Inferior parietal cortex (tissue), 1 donor: ENCODE data around the gene CYP3A5.
"Not testable (repeated sequence)": the region's sequence is repeated elsewhere in the genome, so short reads cannot be mapped to it uniquely, and the experiment has no call there.

Experiments used
- DNase-seq: peaks from one replicate; pipeline ENCODE4 v3.0.0-alpha.2; 2016; ENCODE audit errors: extremely low spot score

Gene CYP3A5

DNA sequence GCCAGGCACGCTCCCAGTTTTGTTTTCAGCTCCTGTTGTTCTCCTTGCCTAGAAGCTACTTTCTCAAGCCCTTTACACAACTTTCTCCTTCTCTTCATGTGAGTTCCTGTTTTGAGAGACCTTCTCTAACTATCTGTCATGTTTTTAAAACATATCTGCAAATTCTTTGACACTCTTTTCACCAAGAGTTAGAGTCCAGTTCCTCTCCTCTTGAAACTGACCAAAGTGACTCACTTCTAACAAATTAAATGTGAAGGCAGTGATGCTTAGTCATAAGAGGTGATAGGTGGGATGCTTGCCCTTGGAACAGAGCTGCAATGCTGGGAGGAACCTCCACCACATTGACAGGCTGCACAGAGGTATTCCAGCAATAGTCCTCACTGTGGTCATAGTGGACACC is 37.8 kb downstream of the CYP3A5 start:
- DNase-seq = no peak

DNA sequence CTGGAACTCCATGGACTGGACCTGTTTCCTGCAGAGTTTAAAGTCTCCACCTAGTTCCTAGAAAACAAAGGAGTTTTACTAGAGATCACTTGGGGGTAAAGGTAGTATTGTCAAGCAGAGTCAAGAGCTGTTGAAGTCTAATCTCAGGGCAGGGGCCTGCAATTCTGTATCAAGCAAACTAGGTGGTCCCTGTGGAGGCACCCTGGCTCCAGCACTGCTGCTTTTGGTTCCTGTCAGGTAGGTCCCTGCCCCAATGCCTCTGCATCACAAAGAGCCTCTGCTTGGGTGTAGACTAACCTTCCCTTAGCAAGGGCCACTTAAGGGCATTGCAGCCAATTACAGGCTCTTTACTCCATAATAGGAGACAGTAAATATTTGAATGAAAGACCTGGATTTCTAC is 40.5 kb downstream of the CYP3A5 start:
- no peak for DNase-seq

DNA sequence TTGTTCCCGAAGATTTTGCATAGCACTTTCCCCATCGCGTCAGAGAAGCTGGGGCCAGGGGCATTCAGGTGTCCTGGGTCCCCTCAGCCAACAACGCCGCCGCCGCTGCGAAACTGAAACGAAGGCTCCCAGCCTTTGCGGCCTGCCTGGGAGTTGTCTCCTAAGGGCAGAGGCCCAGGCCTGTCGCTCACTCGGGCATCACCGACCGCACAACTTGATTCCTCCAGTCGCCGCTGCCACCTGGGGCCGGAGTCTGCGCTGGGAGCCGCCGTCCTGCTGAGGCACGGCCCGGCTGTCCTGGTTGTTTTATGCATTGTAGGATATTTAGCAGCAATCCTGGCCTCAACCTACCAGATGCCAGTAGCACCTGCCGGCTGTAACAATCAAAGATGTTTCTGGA is 41.1 kb downstream of the CYP3A5 start:
- DNase-seq = no peak

DNA sequence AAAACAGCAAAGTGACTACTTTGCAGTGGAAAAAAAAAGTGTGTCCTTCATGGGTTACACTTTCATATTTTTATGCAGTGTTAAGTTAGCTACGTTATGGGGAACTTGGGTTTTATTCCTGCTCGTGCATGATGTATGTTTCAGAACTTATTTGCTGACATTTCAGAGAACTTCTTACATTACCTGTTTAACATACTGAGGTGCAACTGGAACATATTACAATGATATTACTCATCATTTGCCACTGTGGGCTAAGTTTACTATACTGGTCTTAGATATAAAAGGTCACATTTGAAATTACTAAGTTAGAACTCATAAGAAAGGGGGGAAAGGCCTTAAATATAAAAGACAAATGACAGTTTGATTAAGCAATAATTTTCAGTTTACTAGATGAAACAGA is 42.4 kb downstream of the CYP3A5 start:
- DNase-seq = not testable (repeated sequence)

DNA sequence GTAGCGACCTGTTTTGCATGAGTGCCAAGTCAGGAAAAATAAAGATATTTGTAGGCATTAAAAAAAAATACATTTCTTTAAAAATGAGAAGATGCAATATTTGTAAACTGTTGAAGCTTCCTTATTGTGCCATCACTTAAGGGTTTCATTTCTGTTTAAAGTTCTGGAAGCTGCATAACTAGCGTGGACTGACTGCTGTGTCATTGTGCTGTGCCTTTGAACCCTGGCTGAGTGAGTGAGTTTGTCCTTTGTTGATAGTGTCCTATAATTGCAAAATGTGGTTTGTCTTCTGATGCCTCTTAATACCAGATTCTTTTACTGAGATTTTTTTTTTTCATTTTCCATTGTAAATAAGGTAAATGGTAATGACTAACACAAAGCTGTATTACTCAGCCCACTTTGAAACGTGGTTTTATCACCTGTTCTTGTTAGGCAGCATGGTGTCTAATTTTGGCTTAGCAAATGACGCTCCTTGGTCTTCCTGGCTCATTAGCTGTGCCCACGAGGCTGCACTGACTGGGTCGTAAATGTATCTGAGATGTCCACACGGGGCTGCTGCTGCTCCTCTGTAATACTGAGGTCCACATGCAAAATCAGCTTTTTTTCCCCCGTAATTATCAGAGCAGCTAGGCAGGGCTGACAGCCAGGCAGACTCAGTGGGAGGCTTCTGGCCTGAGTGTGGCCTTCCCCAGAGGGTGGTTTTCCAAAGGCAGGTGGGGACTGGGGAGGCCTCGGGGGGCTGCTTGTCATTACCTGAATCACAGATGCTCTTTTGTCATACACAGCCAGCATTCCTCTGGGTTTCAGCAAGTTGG is 48.3 kb downstream of the CYP3A5 start:
- DNase-seq = peak; percentile 34

DNA sequence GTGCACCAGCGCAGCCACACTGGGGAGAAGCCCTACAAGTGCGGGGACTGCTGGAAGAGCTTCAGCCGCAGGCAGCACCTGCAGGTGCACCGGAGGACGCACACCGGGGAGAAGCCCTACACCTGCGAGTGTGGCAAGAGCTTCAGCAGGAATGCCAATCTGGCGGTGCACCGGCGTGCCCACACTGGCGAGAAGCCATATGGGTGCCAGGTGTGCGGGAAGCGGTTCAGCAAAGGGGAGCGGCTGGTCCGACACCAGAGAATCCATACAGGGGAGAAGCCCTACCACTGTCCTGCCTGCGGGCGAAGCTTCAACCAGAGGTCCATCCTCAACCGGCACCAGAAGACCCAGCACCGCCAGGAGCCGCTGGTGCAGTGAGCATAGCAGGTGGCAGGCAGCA is 50.2 kb downstream of the CYP3A5 start:
- no peak for DNase-seq

DNA sequence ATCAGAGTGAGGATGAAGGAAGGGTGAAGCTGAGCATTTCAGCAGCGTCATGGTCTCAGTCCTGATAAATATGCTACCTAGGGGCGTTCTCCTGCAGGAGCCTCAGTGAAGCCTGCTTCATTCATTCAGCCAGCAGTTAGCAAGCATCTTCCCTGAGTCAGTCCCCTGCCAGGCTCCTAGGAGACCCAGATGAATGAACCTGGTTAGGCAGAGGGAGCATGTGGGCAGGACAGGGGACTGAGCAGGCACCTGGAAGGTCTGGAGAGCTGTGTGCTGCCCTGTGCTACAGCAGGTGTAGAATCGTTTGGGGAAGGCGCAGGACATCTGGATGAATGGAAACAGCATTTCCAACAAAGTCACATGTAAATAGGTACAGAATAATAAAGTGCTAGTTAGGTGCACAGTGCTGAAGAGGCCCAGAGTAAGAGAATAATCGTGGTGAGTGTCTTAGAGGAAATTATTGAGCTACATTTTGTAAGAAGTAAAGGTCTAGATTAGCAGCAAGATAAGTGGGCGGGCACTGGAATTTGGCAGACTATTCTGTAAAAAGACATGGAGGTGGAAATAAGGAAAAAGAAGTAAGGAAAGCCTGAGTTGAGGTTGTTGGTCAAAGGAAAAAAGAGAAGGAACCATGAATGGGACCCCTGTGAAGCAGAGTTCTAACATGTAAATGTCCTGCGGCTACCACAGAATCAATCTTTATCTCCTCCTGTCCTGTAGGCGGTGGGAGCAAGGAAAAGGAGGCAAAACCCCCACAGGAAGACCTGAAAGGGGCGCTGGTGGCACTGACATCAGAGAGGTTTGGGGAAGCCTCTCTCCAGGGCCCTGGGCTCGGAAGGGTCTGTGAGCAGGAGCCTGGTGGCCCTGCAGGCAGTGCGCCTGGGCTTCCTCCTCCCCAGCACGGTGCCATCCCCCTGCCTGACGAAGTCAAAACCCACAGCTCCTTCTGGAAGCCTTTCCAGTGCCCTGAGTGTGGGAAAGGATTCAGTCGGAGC is 51.0 kb downstream of the CYP3A5 start:
- DNase-seq = peak; percentile 5

DNA sequence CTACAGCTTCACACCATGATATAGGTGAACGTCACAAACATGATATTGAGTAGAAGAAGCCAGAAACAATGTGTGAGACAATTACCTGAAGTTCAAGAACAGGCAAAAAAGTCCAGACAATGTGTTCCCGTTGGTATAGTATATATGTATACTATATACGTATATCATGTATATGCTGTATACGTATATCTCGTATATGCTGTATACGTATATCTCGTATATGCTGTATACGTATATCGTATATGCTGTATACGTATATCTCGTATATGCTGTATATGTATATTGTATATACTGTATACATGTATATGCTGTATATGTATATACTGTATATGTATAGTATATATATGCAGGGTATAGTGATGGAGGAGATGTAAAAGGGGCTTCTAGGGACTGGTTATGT is 52.3 kb downstream of the CYP3A5 start:
- DNase-seq = no peak

DNA sequence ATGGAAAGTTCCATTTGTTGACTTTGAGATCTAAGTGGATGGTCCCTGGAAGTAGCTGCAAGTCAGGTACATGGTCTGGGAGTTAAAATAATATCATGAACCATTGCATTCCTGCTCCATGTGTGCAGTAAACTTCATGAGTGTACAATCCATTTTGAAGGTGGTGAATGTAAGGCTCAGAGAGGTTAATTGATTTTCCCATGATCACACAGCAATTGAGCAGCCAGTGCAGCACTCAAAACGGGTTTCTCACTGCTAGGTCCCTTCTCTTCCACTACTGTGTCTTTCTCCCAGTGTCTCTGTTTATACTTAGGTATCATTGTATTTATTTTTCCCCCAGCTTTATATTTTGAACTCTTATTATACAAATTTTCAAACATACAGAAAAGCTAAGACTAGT is 53.1 kb downstream of the CYP3A5 start:
- no peak for DNase-seq

DNA sequence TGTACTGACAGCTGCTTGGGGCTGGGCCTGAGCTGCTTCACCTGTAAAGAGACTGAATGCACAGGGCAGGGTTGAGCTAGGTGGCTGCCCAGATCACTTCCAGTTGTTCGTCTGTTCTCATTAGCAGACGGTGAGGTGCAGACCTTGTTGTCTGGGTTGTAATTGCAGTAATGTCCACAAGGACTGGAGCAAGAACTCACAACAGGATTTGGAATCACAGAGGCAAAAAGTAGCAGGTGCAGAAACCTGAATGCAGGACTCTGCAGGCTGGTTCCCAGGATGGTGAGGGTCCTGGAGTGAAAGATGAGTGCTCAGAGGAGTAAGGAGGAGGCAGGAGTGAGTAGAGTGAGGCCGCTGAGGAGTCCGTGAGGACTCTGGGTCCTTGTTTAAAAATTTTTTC is 53.8 kb downstream of the CYP3A5 start:
- no peak for DNase-seq

DNA sequence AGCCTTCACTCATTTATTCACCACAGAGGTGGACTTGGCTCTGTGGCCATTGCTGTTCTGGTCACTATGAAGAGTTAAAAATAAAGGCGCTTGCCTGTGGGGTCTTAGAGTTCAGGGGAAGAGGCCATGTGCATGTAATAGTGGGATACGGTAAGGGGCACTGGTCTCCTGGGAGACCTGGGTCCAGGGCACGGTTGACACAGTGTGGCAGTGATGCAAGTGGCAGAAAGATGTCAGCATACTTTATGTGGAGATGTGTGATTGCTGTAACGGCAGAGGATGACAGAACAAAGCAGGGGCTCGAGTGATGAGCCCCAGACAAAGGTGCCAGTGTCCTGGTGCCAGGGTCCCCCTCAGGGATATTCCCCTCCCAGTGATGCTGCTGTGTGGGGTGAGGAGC is 54.5 kb downstream of the CYP3A5 start:
- DNase-seq = no peak

DNA sequence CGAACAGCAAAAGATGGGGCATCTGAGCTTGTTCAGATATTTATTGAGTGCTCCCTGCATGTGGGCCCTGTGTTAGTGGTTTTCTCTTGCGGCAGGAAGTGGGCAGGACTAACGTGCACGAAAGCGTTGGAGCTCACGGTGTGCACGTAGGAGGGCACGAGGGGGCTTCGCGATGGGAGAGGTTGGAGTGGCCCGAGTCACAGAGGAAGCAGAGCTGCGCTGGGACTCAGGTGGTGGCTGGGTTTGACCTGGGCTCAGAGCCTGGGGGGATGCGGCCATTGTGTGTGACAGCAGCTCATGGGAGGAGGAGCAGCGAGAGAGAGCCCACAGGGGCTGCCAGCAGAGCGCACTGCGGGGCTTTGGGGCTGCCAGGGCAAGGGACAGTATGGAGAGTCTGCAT is 55.3 kb downstream of the CYP3A5 start:
- DNase-seq = no peak

DNA sequence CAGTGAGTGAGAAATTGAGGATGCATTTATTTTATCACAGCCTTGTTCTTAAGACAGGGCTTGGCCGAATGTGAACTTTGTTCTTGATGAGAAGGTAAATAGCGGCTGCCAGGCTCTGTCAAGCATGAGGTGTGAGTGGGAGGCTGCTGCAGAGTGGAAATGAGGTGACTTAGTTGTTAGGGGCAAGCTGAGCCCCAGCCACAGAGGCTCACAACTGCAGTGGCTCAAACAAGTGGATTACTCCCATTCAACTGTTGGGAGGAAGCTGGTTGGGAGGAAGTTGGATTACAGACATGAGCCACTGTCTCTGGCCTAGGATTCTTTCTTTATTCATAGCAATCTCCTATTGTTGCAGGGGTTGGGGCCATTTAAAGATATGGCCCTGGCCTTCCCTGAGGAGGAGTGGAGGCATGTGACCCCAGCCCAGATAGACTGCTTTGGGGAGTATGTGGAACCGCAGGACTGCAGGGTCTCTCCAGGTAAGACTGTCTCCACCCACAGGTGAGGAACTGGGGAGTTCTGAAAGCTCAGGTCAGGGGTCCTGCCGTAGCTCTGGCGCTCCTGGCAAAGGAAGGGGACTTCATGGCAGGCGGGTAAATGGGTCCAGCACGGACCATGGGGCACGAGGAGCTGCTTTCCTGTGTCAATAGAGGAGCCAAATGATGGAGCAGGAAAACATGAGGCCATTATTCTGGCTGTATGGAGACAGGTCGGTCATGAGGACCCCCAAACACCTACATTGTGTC is 55.9 kb downstream of the CYP3A5 start:
- no peak for DNase-seq

DNA sequence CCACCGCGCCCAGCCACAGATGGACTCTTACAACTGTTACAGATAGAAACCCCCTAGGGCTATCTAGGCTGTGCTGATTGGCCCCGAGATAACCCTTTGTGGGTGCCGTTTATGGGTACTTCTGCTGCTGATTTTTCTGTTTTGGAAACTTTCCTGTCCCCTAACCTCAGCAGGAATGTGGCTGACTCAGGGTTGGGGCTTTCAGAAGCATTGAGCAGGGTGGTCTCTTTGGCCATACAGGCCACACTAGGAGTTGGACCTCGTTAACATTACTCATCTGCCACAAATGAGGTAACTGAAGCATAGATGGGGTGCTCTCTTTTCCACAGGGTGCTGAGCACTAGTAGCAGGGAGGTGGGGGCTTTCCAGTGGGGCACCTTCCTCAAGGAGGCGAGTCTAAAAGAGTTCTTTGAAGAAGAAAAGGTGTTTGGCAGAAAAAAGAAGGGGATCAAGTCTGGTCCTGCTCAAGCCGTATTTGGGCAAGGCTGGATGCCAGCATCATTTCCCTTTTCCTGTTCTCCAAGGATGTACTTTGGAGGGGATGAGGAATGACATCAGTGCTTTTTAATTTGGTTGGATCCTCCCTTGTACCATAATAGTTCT is 56.6 kb downstream of the CYP3A5 start:
- DNase-seq = no peak

DNA sequence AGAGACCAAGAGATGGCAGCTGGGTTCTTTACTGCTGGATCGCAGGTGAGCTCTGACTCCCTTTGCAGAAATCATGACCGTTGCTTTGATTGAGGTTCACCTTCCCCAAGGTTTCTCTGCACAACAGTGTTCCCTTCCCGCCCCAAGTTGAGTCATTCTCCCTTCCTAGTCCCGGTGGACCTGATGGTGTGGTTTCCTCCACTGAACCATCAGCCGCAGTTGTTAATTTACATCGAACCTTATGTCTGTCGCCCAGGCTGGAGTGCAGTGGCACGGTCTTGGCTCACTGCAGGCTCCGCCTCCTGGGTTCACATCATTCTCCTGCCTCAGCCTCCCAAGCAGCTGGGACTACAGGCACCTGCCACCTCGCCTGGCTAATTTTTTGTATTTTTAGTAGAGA is 57.2 kb downstream of the CYP3A5 start:
- DNase-seq = no peak

DNA sequence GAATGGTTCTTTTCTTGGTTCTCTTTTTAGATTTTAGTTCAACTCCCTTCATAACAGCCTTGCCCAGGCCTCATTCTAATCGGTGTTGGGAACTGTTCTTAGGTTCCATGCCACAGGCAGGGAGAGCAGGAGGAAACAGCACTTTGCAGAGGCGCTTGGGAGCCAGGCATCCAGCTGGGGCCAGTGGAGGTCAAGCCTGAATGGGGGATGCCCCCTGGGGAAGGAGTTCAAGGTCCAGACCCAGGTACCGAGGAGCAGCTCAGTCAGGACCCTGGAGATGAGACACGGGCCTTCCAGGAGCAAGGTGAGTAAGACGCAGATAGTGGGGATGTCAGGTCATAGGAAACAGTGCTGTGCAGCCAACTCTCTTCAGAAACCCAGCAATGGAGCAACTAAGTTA is 58.5 kb downstream of the CYP3A5 start:
- DNase-seq = no peak

DNA sequence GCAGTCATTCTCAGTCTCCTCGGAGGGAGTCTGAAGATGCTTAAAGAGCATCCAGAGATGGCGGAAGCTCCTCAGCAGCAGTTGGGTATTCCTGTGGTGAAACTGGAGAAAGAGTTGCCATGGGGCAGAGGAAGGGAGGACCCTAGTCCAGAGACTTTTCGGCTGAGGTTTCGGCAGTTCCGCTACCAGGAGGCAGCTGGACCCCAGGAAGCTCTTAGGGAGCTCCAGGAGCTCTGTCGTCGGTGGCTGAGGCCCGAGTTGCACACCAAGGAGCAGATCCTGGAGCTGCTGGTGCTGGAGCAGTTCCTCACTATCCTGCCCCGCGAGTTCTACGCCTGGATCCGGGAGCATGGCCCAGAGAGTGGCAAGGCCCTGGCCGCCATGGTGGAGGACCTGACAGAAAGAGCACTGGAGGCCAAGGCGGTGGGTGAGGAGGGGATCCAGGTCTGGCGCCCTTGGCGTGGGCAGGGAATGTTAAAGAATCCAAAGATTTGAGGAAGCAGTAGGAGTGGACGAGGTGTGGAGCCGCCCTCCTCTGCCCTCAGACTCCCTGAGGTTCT is 60.1 kb downstream of the CYP3A5 start:
- DNase-seq = no peak

DNA sequence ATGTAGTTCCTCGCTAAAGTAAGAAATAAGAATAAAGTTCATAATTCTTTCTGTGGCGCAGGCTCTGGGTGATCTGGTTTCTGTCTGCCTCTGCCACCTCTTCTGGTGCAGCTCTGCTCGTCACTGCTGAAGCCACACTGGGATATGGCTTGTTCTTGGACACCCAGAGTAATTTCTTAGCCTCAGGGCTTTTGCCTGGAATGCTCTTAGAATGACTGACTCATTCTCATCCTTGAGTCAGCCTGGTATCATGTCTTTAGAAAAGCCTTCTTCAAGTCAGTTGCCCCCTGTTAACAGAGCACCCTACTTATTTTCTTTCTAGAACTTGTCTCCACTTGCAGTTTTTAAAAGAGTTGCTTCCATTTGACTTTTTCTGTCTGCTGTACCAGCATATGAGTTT is 61.1 kb downstream of the CYP3A5 start:
- DNase-seq = no peak

DNA sequence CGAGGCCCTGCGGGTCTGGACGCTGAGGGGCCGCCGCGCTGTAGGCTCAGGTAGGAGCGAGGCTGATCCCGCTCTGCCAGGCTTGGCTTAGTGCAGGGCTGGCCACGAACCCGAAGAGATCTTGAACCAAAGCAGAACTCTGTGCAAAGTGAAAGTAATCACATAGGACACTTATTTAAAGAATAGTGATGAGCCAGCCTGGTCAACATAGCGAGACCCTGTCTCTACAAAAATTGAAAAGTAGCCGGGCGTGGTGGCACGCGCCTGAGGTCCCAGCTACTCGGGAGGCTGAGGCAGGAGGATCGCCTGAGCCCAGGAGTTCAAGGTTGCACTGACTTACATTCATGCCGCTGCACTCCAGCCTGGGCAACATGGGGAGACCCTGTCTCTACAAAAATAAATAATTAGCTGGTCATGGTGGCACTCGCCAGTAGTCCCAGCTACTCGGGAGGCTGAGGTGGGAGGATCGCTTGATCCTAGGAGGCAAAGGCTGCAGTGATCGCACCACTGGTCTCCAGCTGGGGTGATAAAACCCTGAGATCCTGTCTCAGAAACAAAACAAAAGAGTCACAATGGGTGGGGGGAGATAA is 62.5 kb downstream of the CYP3A5 start:
- no peak for DNase-seq

DNA sequence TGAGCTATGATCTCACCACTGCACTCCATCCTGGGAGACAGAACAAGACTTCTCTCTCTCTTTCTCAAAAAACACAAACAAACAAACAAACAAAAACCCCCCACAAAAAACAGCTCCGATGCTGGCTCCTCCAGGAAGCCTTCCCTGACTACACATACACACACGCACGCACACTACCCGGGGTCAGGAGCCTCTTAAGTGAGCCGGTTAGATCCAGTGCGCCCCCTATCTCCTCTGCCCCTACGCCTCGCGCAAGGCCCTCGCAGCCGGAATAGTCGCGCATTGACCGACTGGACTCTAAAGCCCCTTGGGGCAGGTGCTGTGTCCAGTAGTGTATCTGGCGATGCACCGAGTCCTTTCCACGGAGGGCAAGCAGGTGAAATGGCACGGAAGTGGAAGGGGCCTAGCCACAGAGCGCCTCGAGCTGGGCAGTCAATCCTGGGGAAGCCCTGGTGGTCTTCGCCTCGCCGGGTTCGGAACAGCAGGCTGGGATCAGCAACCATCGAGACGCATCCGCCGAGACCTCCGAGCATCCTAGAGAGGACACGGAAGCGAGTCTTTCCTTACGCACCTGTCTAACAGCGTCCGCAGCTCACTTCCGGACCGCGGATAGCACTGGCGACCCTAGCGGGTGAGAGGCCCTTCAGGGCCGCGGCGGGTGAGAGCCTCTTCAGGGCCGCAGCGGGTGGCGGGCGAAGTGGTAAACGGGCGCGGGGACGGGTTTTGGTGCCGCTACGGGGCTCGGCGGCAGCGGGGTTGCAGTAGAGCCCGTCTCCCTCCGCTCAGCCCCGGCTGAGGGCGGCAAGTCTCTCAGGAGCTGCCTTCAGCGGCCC is 63.2 kb downstream of the CYP3A5 start, which contains the start of gene ZSCAN25:
TSS of gene ZSCAN25 (plus strand) at position 588 of the 833 bp plus-strand sequence. CDS start 2,661 bp downstream, outside the sequence.
- peak; percentile 93 for DNase-seq
